ENCODE data around the gene MRTFA. TPM values are rescaled to one million over a fixed set of nuclear protein-coding genes. Genes with fewer than 3 reads are reported as not detected.

MRTFA gene
- total and polyA plus RNA-seq, 10 donors: 17.6 to 138 (median 83.9) TPM

GRCh38 chr22:40529821-40530220 lies 106.7 kb downstream of the MRTFA start:
- no peak overlapping the region for H3K4me3 ChIP-seq
- H3K27me3 ChIP-seq (replicated peaks in 1 of 7): no peaks in the 10 kb centered on the region
- H3K36me3 ChIP-seq: no peaks in the 10 kb centered on the region
- no peak overlapping the region for H3K27ac ChIP-seq
- TF ChIP-seq POLR2A (IDR thresholded peaks at IDR 0.05) (no peak), POLR2AphosphoS5 (IDR thresholded peaks at IDR 0.05) (no peak), CTCF (IDR thresholded peaks at IDR 0.05 in 8 of 11, conservative IDR thresholded peaks at IDR 0.05 in 3 of 11) (no peak)
- intact Hi-C loops (cut with DNase I; ENCODE audit: low total_unique reads): loop anchor here (5.0 kb wide), 1 partner anchor 112 kb away; no protein-coding TSS in a partner anchor
- WGBS, 5 donors: 63 to 94% (median 72%) methylated on average over 1 of the region's 1 CpG
- no peaks in the 10 kb centered on the region for H3K9me3 ChIP-seq
- DNase-seq: no peak
- peaks cover 21 to 74% (median 49%) of the 10 kb centered on the region in 6 donors for H3K4me1 ChIP-seq

- H3K4me1 ChIP-seq: peaks cover 2 to 55% (median 23%) of the 10 kb centered on the region in 6 donors
- H3K27ac ChIP-seq: no peak overlapping the region
- WGBS, 5 donors: 94 to 95% (median 95%) methylated on average over 5 of the region's 5 CpGs
- TF ChIP-seq POLR2AphosphoS5 (IDR thresholded peaks at IDR 0.05) (no peak), POLR2A (IDR thresholded peaks at IDR 0.05) (no peak), CTCF (IDR thresholded peaks at IDR 0.05 in 8 of 11, conservative IDR thresholded peaks at IDR 0.05 in 3 of 11) (no peak)
- peaks cover 0 to 5% (median 0%) of the 10 kb centered on the region in 6 donors for H3K36me3 ChIP-seq
- DNase-seq: no peak
- H3K4me3 ChIP-seq: no peak overlapping the region
- intact Hi-C loops (cut with DNase I; ENCODE audit: low total_unique reads): loop anchor here (5.0 kb wide), 1 partner anchor 115 kb away; no protein-coding TSS in a partner anchor
- no peaks in the 10 kb centered on the region for H3K9me3 ChIP-seq
- no peaks in the 10 kb centered on the region for H3K27me3 ChIP-seq (replicated peaks in 1 of 7)
Observed at GRCh38 chr22:40526960-40527359, 109.6 kb downstream of the MRTFA start.

- Histone ChIP-seq H3K4me3 (no peak overlapping the region), H3K9me3 (no peaks in the 10 kb centered on the region), H3K27me3 (replicated peaks in 1 of 7) (no peaks in the 10 kb centered on the region), H3K4me1 (peaks cover 0 to 43% (median 16%) of the 10 kb centered on the region in 6 donors), H3K36me3 (peaks cover 0 to 5% (median 0%) of the 10 kb centered on the region in 6 donors), H3K27ac (no peak overlapping the region)
- WGBS, 5 donors: 30 to 35% (median 32%) methylated on average over 6 of the region's 6 CpGs
- TF ChIP-seq POLR2A (IDR thresholded peaks at IDR 0.05): no peak
- peak; percentile 51 to 89 (median 71) for TF ChIP-seq CTCF (IDR thresholded peaks at IDR 0.05 in 8 of 11, conservative IDR thresholded peaks at IDR 0.05 in 3 of 11)
- TF ChIP-seq POLR2AphosphoS5 (IDR thresholded peaks at IDR 0.05): no peak
- intact Hi-C loops (cut with DNase I; ENCODE audit: low total_unique reads): loop anchor here (5.0 kb wide), 1 partner anchor 117 kb away; no protein-coding TSS in a partner anchor
- DNase-seq: peak; percentile 85
Observed at GRCh38 chr22:40525250-40525884, 111.2 kb downstream of the MRTFA start.
